Left renal cortex interstitium (tissue), 4 donors: ENCODE measurements around the gene DUT. TPM values are rescaled to one million over a fixed set of nuclear protein-coding genes. Genes with fewer than 3 reads are reported as not detected.
"Not testable (repeated sequence)": the region's sequence is repeated elsewhere in the genome, so short reads cannot be mapped to it uniquely, and the experiment has no call there.

Experiments used
- DNase-seq, 4 donors: peaks; one replicate each; pipeline ENCODE4 v3.0.0-alpha.2; 2013; ENCODE audit warnings: low read depth in 4 of 4, low spot score in 2 of 4, missing footprints in 1 of 4
- polyA plus RNA-seq, 4 donors: library from polyadenylated mRNA; unstranded; fragments of 120-200 nt; gene quantifications; one replicate each; pipeline ENCODE4 v1.2.1, GENCODE V29; 2013; ENCODE audit not compliant: insufficient read length in 4 of 4

DUT gene
- polyA plus RNA-seq, 4 donors: 139 to 194 (median 172) TPM

GRCh38 chr15:48326180-48326579, 5.0 kb upstream of the DUT start:
- not testable (repeated sequence) for DNase-seq

- DNase-seq: peak in 2 of 4 donors; percentile 8 to 29
Observed at GRCh38 chr15:48330105-48330785, 984 bp upstream of the DUT start.

- DNase-seq: peak; percentile 51 to 66 (median 64)
Observed at GRCh38 chr15:48331796-48332641, 790 bp downstream of the DUT start.

- no peak for DNase-seq
Observed at GRCh38 chr15:48332642-48333034, 1.4 kb downstream of the DUT start.

- DNase-seq: no peak
Observed at GRCh38 chr15:48333540-48333939, 2.3 kb downstream of the DUT start.

GRCh38 chr15:48334260-48334659, 3.0 kb downstream of the DUT start:
- no peak for DNase-seq

- DNase-seq: no peak
Observed at GRCh38 chr15:48336940-48337339, 5.7 kb downstream of the DUT start.

GRCh38 chr15:48337607-48338006, 6.4 kb downstream of the DUT start:
- DNase-seq: no peak

GRCh38 chr15:48340111-48340510, 8.9 kb downstream of the DUT start:
- DNase-seq: no peak

GRCh38 chr15:48343865-48344264, 12.6 kb downstream of the DUT start:
- DNase-seq: no peak

GRCh38 chr15:48345516-48345915, 14.3 kb downstream of the DUT start:
- no peak for DNase-seq

GRCh38 chr15:48352474-48353072, 21.3 kb downstream of the DUT start:
- peak in 2 of 4 donors; percentile 25 to 65 for DNase-seq

- no peak for DNase-seq
Observed at GRCh38 chr15:48354694-48355303, 23.6 kb downstream of the DUT start.

GRCh38 chr15:48355377-48355776, 24.1 kb downstream of the DUT start:
- no peak for DNase-seq

GRCh38 chr15:48358229-48359152, 27.3 kb downstream of the DUT start:
- peak in 3 of 4 donors; percentile 9 to 31 (median 17) for DNase-seq

GRCh38 chr15:48360841-48361240, 29.6 kb downstream of the DUT start:
- no peak for DNase-seq

- no peak for DNase-seq
Observed at GRCh38 chr15:48361685-48362084, 30.5 kb downstream of the DUT start.

- no peak for DNase-seq
Observed at GRCh38 chr15:48363474-48363873, 32.2 kb downstream of the DUT start.

GRCh38 chr15:48365575-48365974, 34.3 kb downstream of the DUT start:
- no peak for DNase-seq
